Right hindlimb (tissue), 1 donor: ENCODE measurements around the gene CXXC4.

ENCODE experiments used
- DNase-seq: peaks from one replicate; pipeline ENCODE4 v3.0.0-alpha.2; 2018

CXXC4 gene

GRCh38 chr4:104494822-104495559, at the start of gene CXXC4:
CXXC4 (minus strand) TSS chr4:104494894; CDS start chr4:104491802, 3,092 bp downstream.
- peak; percentile 91 for DNase-seq

GRCh38 chr4:104533156-104533555, 38.5 kb upstream of the CXXC4 start:
- DNase-seq = no peak

DNA sequence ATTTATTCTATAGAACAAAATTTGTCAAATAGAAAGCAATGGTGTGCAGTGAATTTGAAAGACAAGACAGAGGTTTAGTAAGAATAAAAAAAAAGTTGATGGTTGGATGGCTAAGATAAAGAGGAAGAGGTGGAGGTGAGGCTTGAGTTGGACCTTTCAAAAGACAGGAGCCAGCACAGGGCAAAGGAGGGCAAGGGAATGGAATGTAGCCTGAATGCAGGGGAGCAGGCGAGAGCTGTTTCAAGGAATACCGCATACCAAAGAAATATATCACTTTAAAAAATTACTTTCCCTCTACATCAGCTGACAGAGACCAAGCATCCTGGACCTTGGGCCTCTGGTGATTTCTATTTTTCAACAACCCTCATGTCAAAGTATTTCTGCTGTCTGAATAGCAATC, 38.0 kb upstream of the CXXC4 start:
- DNase-seq = no peak

DNA sequence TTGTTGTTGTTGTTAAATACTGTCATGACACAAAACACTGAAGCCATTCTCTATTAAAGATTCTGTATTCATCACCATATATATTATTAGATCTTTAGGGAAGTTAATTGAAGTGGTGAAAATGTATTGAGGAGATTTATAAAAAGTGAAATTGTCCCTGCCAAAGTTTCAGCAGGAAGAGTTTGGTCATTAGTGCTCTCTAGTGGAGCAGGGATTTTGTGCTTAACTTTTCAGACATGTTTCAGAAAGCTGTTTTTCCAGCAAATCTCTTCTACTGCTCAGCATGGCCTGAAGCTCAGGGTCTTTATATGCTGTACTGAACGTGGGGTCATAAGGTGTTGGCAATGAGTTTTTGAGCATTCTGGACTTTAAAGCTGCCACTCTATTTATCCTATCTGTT, 36.7 kb upstream of the CXXC4 start:
- no peak for DNase-seq

- DNase-seq = no peak
Observed at GRCh38 chr4:104530426-104530825, 35.7 kb upstream of the CXXC4 start.

DNA sequence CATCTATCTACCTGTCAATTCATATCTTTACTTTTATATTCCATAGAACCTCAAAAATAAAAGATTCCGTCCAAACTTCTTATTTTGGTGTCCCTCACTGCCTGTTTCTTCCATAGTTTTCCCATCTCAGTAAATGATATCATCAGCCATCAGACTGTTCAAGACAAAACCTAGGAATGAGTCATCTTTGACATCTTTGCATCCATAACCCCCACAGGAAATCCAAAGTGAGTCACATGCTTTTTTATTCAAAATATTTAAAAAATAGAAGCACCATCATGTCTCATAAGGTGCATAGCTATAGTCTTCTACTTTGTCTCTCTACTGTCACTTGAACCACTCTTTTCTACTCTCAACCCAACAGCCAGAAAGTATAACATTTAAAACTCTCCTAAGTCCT, 29.9 kb upstream of the CXXC4 start:
- DNase-seq = no peak

DNA sequence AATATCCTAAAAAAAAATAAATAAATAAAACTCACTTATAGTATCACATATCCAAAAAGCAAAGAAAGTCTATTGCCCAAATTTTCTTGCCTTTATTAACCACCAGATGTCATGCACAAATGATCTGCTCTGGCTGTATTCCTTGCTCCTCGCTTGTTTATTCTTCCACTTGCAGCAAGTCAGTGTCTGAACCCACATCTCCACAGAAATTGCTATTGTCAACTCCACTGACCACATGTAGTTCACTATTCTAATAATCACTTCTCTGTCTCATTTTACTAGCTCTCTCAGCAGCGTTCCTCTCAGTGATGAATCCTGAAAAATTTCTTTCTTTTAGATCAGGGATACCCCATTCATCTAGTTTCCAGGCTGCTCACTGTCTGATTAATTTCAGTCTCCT, 29.3 kb upstream of the CXXC4 start:
- no peak for DNase-seq

DNA sequence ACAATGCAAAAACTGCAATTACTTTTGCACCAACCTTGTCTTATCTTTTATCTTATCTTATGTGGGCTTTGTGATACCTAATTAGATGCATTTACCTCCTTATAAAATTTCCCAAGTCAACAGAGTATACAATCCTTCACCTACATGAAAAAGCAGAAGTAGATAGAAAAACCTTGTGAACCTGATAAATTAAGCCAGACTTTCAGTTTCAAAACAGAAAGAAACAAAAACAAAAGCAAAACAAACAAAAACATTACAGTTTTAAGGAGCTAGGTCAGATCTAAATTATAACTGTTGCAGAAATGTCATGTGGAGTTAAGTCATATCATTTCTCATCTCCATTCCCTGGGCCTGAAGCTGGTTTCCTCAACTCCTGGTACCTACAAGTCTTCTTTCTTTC, 24.9 kb upstream of the CXXC4 start:
- no peak for DNase-seq

DNA sequence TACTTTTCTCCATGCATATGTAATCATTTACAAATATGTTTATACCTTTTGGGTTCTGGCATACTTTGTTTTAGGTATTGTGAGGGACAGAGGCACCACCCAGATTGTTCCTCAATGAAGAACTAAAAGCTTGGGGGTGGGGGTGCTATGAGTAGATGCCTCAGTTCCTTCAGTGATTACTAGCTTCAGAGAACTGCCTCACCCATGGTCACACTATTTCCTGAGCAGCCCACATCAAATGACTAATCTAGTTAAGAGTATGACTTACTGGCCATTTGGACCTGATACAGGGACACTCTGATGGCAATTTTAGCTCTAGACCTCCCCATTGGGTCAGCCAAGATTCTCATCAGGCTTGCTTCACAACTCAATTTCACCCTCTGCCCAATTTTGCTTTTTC, 22.2 kb upstream of the CXXC4 start:
- no peak for DNase-seq

DNA sequence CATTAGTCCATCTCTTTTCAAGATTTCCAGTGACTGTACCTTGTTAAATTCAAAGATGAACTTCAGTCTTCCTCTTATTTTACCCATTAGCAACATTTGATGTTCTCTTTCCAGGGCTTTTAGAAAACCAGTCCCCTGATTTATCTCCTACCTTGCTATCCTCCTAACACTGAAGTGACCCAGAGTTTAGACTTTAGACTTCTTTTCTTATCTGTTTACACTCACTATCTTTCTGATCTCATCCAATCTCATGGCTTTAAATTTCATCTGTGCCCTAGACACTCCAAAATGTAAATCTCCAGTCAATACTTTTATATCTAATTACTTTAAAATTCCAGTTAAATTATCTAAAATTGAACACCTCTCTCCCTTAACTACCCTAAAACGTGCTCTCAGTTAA, 13.5 kb upstream of the CXXC4 start:
- no peak for DNase-seq

GRCh38 chr4:104507112-104507511, 12.4 kb upstream of the CXXC4 start:
- no peak for DNase-seq

DNA sequence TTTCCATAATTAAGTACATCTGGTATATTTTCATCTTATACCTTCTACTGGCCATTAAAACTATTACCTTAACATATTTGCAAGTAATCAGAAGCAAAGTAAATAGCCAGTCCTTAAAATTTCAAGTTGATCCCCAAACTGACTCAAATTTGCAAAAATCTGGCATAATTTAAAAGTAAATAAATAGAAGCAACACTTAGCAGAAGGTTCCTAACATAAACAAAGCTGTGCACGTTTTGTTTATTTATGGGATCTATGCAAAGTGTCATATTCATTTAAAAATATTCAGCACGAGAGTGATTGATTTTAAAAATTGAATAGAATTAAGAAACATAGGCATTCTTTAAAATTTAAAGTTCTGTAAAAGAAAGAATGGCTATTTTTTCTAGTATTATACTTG, 9.8 kb upstream of the CXXC4 start:
- DNase-seq = no peak

DNA sequence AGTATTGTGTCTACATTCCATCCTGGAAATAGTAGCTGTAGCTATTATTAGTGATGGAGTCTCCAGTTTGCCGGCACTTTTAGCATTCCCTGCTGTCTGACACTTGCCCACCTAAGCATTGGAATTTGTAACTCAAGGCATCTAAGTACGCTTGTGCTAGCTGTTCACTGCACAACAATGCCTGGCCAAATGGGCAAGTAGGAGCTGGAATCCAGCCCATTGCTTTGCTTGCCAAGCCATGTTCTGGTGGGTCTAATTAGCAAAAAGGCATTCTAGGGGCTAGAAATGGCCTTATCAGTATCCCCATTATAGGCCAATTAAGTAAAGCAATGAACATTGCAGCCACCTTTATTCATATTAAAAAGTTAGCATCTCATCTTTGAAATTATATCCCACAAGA, 7.8 kb upstream of the CXXC4 start:
- no peak for DNase-seq

- no peak for DNase-seq
Observed at GRCh38 chr4:104501290-104501689, 6.6 kb upstream of the CXXC4 start.

- no peak for DNase-seq
Observed at GRCh38 chr4:104500442-104500841, 5.7 kb upstream of the CXXC4 start.

DNA sequence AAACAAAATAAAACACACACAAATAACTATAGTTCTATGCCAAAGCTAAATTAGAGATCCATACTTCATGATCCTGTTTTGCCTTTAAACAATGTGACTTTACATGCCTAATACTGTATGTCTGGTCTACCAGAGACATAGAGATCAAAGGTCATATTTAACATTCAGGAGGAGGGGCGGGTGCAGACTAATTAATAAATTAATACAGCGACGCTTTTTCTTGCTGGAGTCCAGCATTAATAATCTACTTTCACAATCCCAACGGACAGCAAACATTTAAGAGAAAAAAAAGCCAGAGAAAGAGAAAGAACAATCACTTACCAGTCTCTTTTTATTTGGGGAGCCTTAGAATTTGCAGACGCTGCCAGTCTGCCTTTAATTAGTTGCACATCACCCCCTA, 509 bp downstream of the CXXC4 start:
- no peak for DNase-seq

DNA sequence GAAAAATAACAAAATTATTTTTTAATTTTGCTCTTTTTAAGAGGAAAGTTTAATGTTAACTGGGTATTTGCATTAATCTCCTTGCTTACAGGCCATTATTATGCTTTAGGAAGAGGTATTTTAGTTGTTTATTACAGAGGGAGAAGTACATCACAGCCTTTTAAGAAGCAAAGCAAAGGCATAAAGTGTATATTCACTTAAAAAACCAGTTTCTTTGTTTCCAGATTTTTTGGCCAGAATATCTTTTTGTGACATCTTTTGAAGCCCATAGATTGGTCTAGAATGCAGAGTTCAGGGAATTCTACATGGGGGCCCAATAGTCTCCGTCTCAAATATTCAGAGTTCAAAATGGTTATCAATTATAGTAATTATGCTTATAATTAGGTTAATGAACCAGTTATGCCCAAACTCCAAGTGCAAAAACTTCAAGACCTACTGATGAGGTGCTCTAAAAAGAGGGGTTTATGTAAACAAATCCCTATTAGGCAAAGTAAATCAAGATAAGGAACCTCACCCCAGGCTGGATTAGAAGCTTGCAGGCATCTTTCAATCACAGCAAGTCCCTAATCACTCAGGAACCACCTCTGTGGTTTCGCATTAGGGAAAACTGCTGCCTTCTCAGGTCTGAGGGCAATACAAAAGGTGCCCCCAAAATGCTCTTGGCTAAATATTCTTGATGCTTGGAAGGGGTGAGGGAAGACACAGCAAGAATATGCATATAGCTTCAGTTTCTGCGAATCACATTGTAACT, 1.4 kb downstream of the CXXC4 start:
- no peak for DNase-seq

DNA sequence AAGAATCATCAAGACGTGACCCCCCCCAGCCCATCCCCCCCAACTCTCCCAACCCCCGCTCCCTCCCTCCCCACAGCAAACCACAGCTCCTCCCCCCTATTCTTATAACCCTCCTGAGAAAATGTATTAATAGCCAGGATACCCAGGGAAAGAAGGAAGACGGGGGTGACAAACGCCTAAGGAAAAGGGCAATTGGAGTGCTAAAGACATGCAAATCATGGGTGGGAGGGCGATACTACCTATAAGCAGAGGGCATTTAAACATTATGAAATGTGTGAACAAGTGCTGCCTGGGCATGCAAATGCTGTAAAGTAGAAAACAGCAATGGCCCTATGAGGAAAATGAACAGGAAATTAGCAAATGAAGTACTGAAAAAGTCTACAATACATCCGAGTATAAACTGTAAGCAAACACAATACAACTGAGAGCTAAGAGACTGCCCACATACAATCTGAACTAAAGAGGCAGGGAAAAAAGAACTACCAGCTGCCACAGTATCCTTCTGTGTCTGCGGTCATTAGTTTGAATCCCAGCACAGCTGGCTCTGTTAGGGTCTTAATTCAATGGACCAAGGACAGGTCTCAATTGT, 2.4 kb downstream of the CXXC4 start:
- peak; percentile 28 for DNase-seq

- peak; percentile 65 for DNase-seq
Observed at GRCh38 chr4:104491481-104492182, 3.1 kb downstream of the CXXC4 start.

- DNase-seq = peak; percentile 82
Observed at GRCh38 chr4:104490770-104491480, 3.8 kb downstream of the CXXC4 start.

DNA sequence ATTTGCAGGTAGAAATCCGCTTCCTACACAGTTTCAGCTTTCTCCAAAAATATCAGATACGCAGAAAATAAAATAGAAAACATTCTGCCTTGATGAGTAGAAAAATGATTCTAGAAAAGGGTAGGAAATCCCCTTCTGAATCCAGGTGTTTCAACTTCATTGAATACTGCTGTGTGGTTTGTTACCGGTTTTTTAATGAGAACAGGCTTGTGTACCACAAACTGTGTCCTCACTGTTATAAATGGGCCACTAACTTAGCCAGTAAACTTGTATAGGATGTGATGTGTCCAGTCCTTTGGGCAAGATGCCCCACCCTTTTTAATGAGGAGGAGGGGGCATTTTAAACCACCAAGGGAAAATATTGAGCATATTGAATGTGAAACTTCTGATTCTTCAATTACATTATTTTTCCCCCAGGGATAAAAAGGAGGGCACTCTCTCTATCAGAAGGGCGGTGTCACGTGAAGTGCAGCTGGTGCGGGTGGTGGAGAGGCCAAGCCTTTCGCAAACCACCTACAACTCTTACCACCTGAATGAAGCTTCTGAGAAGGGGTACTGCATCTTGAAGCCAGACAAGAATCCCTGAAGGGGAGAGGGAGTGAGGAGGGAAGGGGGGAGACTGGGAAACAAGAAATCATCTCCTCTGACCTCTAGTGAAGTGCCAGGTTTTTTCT, 4.5 kb downstream of the CXXC4 start:
- DNase-seq = no peak

DNA sequence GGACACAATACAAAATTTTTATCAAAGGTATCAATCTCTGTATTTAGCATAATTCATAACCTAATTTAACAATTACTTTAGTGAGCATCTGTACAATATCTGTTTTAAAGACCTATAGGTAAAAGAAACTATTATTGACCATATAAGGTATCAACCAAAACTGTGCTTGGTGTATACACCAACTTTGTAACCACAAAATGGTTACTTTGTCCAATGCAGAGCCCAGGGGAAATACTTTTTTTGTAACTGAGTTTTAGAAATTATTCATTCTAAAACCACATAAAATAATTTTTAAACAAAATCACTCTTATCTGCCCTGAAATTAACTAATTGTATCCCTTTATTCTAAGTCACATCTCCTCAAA, 5.0 kb downstream of the CXXC4 start:
- DNase-seq = no peak
